BJ (cell line): ENCODE results near the gene TRAF2. TPM values are rescaled to one million over a fixed set of nuclear protein-coding genes. Genes with fewer than 3 reads are reported as not detected.
"Not testable (repeated sequence)": the region's sequence is repeated elsewhere in the genome, so short reads cannot be mapped to it uniquely, and the experiment has no call there.

Source experiments
- CTCF ChIA-PET: fragments of 350-600 bp; formaldehyde crosslinking; extraction: SDS; loops from one replicate; lab custom pipeline; 2021; ENCODE audit warnings: antibody characterized with exemption, inconsistent platforms; lab: Yijun Ruan, JAX
- POLR2A ChIA-PET: fragments of 300-600 bp; sonication (Branson Sonifier 250); formaldehyde crosslinking; extraction: SDS; loops from one replicate; lab custom pipeline; 2021; ENCODE audit warnings: antibody characterized with exemption; lab: Charles Lee
- DNase-seq: peaks from one replicate; pipeline ENCODE4 v3.0.0-alpha.2; 2011; ENCODE audit warnings: low read depth
- H3K27me3 ChIP-seq: 2 replicates; pipeline ENCODE4 v1.6.0; 2011; ENCODE audit warnings: low read length; ENCODE audit not compliant: control insufficient read depth, insufficient read depth
- H3K36me3 ChIP-seq: 2 replicates; pipeline ENCODE4 v1.5.1; 2011; ENCODE audit warnings: low read length; ENCODE audit not compliant: control insufficient read depth, insufficient read depth
- H3K4me3 ChIP-seq: 2 replicates; pipeline ENCODE4 v1.5.1; 2011; ENCODE audit warnings: low read depth, mild to moderate bottlenecking, control low read depth, low read length
- CTCF ChIP-seq: IDR thresholded peaks from 2 replicates; pipeline ENCODE4 v1.5.1; 2011; ENCODE audit warnings: low read depth, mild to moderate bottlenecking, control low read depth, inconsistent platforms, low read length, moderate library complexity; ENCODE audit not compliant: insufficient read depth
- polyA plus RNA-seq: library from polyadenylated mRNA; depleted of rRNA; stranded (reverse); fragments of >200 nt; gene quantifications from 2 replicates; pipeline ENCODE4 v1.2.3, GENCODE V29; 2011

TRAF2 gene
- polyA plus RNA-seq, 1 experiment, result 13.6 TPM

GRCh38 chr9:136867917-136868316 lies 18.4 kb upstream of the TRAF2 start:
- Histone ChIP-seq H3K4me3 (no peak overlapping the region), H3K27me3 (no peaks in the 10 kb centered on the region), H3K36me3 (peaks cover 9% of the 10 kb centered on the region)
- TF ChIP-seq CTCF, result no peak
- CTCF ChIA-PET, result no interaction called here
- POLR2A ChIA-PET, result no interaction called here
- no peak for DNase-seq

- CTCF ChIA-PET, result no interaction called here
- POLR2A ChIA-PET, result no interaction called here
- no peak for DNase-seq
- Histone ChIP-seq H3K27me3 (no peaks in the 10 kb centered on the region), H3K36me3 (peaks cover 2% of the 10 kb centered on the region), H3K4me3 (no peak overlapping the region)
- TF ChIP-seq CTCF, result no peak
Observed at GRCh38 chr9:136868644-136869043, 17.7 kb upstream of the TRAF2 start.

- CTCF ChIA-PET, result interaction anchor here (1.1 kb wide), 1 partner anchor 12 kb away, joined by 3 read pairs; no protein-coding TSS in a partner anchor
- H3K27me3 ChIP-seq, H3K36me3 ChIP-seq, H3K4me3 ChIP-seq, POLR2A ChIA-PET, DNase-seq: not testable (repeated sequence)
Observed at GRCh38 chr9:136869611-136870010, 16.7 kb upstream of the TRAF2 start.

GRCh38 chr9:136875155-136875554 lies 11.2 kb upstream of the TRAF2 start:
- POLR2A ChIA-PET, result no interaction called here
- CTCF ChIA-PET, result no interaction called here
- Histone ChIP-seq H3K4me3 (no peak overlapping the region), H3K27me3 (no peaks in the 10 kb centered on the region), H3K36me3 (no peaks in the 10 kb centered on the region)
- no peak for DNase-seq
- no peak for TF ChIP-seq CTCF

- ChIA-PET CTCF (no interaction called here), POLR2A (no interaction called here)
- no peak for TF ChIP-seq CTCF
- no peak for DNase-seq
- H3K27me3 ChIP-seq, result no peaks in the 10 kb centered on the region
- no peaks in the 10 kb centered on the region for H3K36me3 ChIP-seq
- no peak overlapping the region for H3K4me3 ChIP-seq
Observed at GRCh38 chr9:136876476-136876875, 9.8 kb upstream of the TRAF2 start.

- ChIA-PET POLR2A (no interaction called here), CTCF (interaction anchor here (0.8 kb wide), 1 partner anchor 37 kb away, joined by 3 read pairs; no protein-coding TSS in a partner anchor)
- TF ChIP-seq CTCF, result no peak
- no peaks in the 10 kb centered on the region for H3K27me3 ChIP-seq
- no peak for DNase-seq
- no peaks in the 10 kb centered on the region for H3K36me3 ChIP-seq
- H3K4me3 ChIP-seq, result no peak overlapping the region
Observed at GRCh38 chr9:136880651-136881050, 5.7 kb upstream of the TRAF2 start.
